HUES6 (cell line): ENCODE results near the gene LRRC23.
A peak's percentile ranks its signal among the peaks of the same experiment; 100 is the strongest.

Source experiments
- H3K27ac ChIP-seq: 2 replicates; pipeline ENCODE4 v1.7.0; 2013; ENCODE audit warnings: low read depth, mild to moderate bottlenecking, low read length, inconsistent platforms
- H3K27me3 ChIP-seq: 2 replicates; pipeline ENCODE4 v1.6.1; 2013; ENCODE audit warnings: low read length; ENCODE audit not compliant: control insufficient read depth, insufficient read depth
- H3K36me3 ChIP-seq: 2 replicates; pipeline ENCODE4 v1.6.1; 2013; ENCODE audit warnings: low read length; ENCODE audit not compliant: control insufficient read depth, insufficient read depth
- H3K4me1 ChIP-seq: 2 replicates; pipeline ENCODE4 v1.6.1; 2013; ENCODE audit warnings: low read length; ENCODE audit not compliant: control insufficient read depth, insufficient read depth
- H3K4me3 ChIP-seq: 2 replicates; pipeline ENCODE4 v1.5.1; 2013; ENCODE audit warnings: low read depth, low read length
- H3K9ac ChIP-seq: one replicate; pipeline ENCODE4 v1.6.1; 2013; ENCODE audit warnings: mild to moderate bottlenecking, low read length
- H3K9me3 ChIP-seq: 2 replicates; pipeline ENCODE4 v1.6.1; 2013; ENCODE audit warnings: low read depth, low read length; ENCODE audit not compliant: control insufficient read depth, insufficient read depth

The LRRC23 gene

DNA sequence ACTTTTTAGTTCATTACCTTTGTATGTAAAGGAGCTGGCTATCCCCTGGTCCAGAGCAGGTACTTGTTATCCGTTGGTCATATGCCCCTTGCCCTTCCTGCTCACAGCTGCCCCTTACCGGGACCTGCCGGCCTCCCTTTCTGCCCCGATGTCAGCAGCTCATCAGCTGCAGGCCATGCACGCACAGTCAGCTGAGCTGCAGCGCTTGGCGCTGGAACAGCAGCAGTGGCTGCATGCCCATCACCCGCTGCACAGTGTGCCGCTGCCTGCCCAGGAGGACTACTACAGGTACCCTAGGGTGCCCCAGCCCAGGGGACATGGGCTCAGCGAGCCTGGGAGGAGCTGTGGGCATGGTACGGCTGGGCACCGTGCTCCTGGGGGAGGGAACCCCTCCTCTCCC is 36.6 kb downstream of the LRRC23 start:
- Histone ChIP-seq H3K9me3 (no peaks in the 10 kb centered on the region), H3K27me3 (no peaks in the 10 kb centered on the region), H3K9ac (no peak overlapping the region), H3K4me3 (no peak overlapping the region), H3K4me1 (peaks cover 29% of the 10 kb centered on the region), H3K27ac (no peak overlapping the region), H3K36me3 (peaks cover 28% of the 10 kb centered on the region)

DNA sequence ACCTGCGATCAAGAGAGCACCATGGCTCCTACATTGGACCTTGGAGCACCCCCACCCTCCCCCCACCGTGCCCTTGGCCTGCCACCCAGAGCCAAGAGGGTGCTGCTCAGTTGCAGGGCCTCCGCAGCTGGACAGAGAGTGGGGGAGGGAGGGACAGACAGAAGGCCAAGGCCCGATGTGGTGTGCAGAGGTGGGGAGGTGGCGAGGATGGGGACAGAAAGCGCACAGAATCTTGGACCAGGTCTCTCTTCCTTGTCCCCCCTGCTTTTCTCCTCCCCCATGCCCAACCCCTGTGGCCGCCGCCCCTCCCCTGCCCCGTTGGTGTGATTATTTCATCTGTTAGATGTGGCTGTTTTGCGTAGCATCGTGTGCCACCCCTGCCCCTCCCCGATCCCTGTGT is 37.2 kb downstream of the LRRC23 start:
- Histone ChIP-seq H3K4me3 (no peak overlapping the region), H3K9me3 (no peaks in the 10 kb centered on the region), H3K27me3 (no peaks in the 10 kb centered on the region), H3K9ac (no peak overlapping the region), H3K27ac (no peak overlapping the region), H3K36me3 (peaks cover 26% of the 10 kb centered on the region), H3K4me1 (peaks cover 28% of the 10 kb centered on the region)

DNA sequence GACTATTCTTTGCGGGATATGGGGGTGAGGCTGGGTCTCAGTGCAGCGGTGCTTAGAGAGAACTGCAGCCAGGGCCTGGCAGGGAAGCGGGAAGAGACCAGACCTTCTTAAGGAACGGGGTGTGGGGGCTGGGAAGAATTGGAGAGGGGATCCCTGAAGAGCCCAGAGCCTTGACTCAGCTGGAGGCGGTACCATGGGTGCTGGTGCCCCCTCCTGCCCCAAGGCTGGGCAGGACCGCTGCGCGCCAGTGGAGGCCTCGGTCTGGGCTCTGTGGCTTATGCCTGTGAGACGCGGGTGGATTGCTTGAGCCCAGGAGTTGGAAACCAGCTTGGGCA is 37.7 kb downstream of the LRRC23 start:
- Histone ChIP-seq H3K27ac (0 out of 2 replicates have a peak overlapping the region, but pooled peaks have one; percentile 99), H3K9ac (no peak overlapping the region)

DNA sequence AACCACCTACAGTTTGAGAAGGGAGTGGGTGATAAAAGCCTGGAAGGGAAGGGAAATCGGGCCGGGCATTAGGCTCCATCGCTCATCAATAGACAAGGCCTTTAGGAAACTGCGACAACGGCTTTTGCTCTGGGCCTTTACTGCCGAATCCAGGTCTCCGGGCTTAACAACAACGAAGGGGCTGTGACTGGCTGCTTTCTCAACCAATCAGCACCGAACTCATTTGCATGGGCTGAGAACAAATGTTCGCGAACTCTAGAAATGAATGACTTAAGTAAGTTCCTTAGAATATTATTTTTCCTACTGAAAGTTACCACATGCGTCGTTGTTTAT is 38.7 kb downstream of the LRRC23 start:
- H3K36me3 ChIP-seq, result peaks cover 26% of the 10 kb centered on the region
- H3K4me3 ChIP-seq, result peak overlapping the region; percentile 84
- peak overlapping the region; percentile 94 for H3K9ac ChIP-seq
- peak overlapping the region; percentile 99 for H3K27ac ChIP-seq
- H3K4me1 ChIP-seq, result peaks cover 28% of the 10 kb centered on the region
- H3K27me3 ChIP-seq, result no peaks in the 10 kb centered on the region
- H3K9me3 ChIP-seq, result no peaks in the 10 kb centered on the region

More for the DNA sequence above, 37.7 kb downstream of the LRRC23 start:
- Histone ChIP-seq H3K4me1 (peaks cover 30% of the 10 kb centered on the region), H3K27me3 (no peaks in the 10 kb centered on the region), H3K36me3 (peaks cover 26% of the 10 kb centered on the region), H3K9me3 (no peaks in the 10 kb centered on the region), H3K4me3 (no peak overlapping the region)

DNA sequence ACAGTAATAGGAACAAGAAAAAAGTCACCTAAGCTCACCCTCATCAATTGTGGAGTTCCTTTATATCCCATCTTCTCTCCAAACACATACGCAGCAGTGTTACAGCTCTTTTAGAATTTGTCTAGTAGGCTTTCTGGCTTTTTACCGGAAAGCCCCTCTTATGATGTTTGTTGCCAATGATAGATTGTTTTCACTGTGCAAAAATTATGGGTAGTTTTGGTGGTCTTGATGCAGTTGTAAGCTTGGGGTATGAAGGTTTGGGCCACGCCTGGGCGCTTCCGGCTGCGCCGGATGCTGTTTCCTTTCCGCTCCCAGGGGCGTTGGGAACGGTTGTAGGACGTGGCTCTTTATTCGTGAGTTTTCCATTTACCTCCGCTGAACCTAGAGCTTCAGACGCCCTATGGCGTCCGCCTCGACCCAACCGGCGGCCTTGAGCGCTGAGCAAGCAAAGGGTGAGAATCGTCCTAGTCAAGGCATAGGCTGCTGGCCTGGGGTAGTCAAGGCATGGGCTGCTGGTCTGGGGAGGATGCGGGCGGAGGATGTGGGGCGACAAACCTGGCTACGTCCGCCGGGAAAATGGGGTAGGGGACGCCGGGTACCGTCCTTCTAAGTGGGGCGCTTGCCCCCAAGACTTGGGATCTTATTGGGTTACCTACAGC is 39.2 kb downstream of the LRRC23 start, which contains the start of the genes C12orf57 and RNU7-1:
Gene C12orf57, plus strand, starts transcription at position 301 of the 659 bp plus-strand sequence. Its CDS starts 100 bp downstream, at position 401.
Gene RNU7-1, plus strand, starts transcription at position 95 of the 659 bp plus-strand sequence.
- H3K9me3 ChIP-seq, result no peaks in the 10 kb centered on the region
- no peaks in the 10 kb centered on the region for H3K27me3 ChIP-seq
- H3K4me3 ChIP-seq, result peak within 1 kb of the TSS; percentile 84
- H3K4me1 ChIP-seq, result peaks cover 24% of the 10 kb centered on the region
- peak within 1 kb of the TSS; percentile 99 for H3K27ac ChIP-seq
- H3K36me3 ChIP-seq, result peaks cover 25% of the 10 kb centered on the region
- peak within 1 kb of the TSS; percentile 94 for H3K9ac ChIP-seq

DNA sequence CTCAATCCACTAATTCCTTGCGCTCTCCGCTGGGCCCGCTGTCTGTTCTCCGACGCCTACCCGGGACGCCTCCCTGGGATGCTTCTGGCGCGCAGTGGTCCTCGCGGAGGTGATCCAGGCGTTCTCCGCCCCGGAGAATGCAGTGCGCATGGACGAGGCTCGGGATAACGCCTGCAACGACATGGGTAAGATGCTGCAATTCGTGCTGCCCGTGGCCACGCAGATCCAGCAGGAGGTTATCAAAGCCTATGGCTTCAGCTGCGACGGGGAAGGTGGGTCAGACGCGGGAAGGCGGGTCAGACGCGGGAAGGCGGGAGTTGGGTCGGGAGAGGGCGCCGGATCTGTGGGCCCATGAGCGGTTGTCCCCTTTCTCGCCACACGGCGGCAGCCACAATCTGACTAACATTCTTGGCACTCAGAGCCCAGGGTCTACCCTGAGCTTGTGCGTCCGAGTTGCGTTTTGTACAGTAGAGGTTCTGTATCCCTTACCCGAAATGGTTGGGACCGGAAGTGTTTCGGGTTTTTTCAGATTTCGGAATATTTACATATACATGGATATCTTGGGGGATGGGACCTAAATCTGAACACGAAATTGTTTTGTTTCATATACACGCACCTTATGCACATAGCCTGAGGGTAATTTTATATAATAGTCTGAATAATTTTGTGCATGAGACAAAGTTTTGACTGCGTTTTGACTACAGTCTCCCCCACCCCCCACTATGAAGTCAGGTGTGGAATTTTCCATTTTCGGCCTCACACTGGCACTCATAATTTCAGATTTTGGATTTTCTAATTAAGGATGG is 40.0 kb downstream of the LRRC23 start:
- Histone ChIP-seq H3K9me3 (no peaks in the 10 kb centered on the region), H3K4me1 (peaks cover 24% of the 10 kb centered on the region), H3K36me3 (peaks cover 18% of the 10 kb centered on the region), H3K4me3 (peak overlapping the region; percentile 84), H3K27me3 (no peaks in the 10 kb centered on the region), H3K9ac (peak overlapping the region; percentile 94), H3K27ac (peak overlapping the region; percentile 99)

DNA sequence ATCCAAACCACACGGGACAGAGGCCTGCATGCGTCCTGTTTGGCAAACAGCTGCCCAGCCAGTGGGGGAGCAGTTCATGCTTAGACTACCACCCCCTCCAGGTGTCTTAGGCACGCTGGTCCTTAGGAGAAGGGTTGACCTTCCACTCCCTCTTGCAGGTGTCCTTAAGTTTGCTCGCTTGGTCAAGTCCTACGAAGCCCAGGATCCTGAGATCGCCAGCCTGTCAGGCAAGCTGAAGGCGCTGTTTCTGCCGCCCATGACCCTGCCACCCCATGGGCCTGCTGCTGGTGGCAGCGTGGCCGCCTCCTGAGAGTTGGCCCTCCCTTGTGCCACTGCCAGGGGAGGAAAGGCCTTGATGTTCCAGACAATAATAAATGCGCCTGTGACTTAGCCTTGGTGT is 41.0 kb downstream of the LRRC23 start:
- peaks cover 24% of the 10 kb centered on the region for H3K4me1 ChIP-seq

DNA sequence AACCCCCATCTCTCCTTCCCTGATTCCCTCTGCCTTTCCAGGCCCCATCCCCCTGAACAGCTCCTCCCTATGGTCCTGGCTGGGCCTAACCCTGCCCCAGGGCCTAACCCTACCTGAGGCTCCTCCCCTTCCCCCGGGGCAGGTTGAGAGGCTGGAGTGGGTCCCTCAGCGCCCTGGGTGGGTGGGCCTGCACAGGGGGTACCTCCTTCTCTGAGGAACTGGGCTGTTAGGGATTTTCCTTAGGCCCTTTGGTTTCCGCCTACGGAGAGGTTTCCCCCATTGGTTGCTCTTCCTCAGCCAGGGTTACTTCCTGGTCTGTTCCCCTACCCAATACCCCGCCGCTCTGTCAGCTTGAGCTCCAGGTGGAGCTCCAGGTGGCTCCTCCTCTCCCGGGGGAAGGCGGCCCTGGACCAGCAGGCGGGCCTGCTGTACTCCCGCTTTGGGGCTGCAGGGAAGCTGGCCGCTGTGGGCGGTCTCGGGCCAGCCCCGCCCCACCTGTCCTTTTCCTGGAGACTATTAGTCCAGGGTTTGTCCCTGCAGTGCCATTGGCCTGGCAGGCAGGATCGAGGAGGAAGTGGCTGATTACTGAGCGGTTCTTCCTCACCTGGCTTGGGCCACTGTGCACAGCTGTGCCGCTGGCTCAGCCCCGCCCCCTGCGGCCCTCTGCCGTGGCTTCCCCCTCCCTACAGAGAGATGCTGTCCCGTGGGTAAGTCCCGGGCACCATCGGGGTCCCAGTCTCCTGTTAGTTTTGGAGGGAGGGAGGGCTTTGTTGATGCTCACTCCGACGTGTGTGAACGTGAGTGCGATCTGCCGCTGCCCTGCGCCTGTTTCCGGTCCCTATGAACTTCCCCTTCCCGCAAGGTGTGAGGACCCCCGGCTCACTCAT is 41.7 kb downstream of the LRRC23 start:
- Histone ChIP-seq H3K27ac (no peak overlapping the region), H3K4me3 (peak overlapping the region; percentile 84), H3K4me1 (peaks cover 30% of the 10 kb centered on the region), H3K9ac (peak overlapping the region; percentile 57), H3K36me3 (peaks cover 6% of the 10 kb centered on the region), H3K27me3 (no peaks in the 10 kb centered on the region), H3K9me3 (no peaks in the 10 kb centered on the region)

More for the DNA sequence above, 41.0 kb downstream of the LRRC23 start:
- H3K9me3 ChIP-seq, result no peaks in the 10 kb centered on the region
- H3K36me3 ChIP-seq, result peaks cover 12% of the 10 kb centered on the region
- peak overlapping the region; percentile 21 for H3K9ac ChIP-seq
- peak overlapping the region; percentile 84 for H3K4me3 ChIP-seq
- no peaks in the 10 kb centered on the region for H3K27me3 ChIP-seq
- H3K27ac ChIP-seq, result no peak overlapping the region

DNA sequence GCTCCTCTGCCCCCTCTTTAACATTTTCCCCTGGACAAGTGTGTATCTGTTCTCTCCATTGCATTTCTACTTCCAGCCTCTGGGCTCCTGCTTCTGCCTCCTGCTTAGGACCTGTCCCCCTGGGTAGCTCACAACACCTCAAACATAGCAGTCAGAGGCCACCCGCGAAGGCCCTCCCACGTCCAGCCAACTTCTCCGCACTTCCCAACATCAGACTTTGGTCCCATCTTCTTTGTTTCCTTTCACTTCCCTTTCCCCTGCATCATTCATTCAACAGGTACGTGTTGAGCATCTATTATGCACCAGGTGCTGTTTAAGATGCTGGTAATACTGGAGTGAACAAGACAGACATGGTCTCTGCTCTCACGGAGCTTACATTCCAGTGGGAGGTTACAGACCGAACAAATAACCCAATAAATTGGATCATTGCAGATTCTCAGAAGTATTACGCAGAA is 42.3 kb downstream of the LRRC23 start:
- Histone ChIP-seq H3K4me1 (peaks cover 35% of the 10 kb centered on the region), H3K27ac (no peak overlapping the region), H3K9ac (peak overlapping the region; percentile 57), H3K36me3 (no peaks in the 10 kb centered on the region), H3K9me3 (no peaks in the 10 kb centered on the region), H3K4me3 (peak overlapping the region; percentile 84), H3K27me3 (no peaks in the 10 kb centered on the region)

DNA sequence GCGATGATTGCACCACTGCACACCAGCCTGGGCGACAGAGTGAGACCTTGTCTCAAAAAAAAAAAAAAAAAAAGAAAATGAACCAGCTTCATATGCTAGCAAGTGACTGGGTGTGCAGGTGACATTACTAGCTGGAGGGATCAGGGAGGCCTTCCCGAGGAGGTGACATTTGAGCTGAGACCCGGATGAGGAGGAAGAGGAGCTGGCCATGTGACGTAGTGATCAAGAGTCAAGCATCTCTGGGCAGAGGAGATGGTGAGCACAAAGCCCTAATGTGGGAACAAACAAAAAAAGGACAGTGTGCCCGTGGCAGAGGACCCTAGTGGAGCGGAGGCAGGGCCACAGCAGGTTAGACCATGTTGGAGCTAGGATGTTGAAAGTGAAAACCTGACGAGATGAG is 43.0 kb downstream of the LRRC23 start:
- Histone ChIP-seq H3K4me3 (no peak overlapping the region), H3K9ac (no peak overlapping the region), H3K9me3 (no peaks in the 10 kb centered on the region), H3K36me3 (no peaks in the 10 kb centered on the region), H3K4me1 (peaks cover 41% of the 10 kb centered on the region), H3K27me3 (no peaks in the 10 kb centered on the region), H3K27ac (no peak overlapping the region)
